ENCODE measurements around the gene CEP164.

Gene CEP164

DNA sequence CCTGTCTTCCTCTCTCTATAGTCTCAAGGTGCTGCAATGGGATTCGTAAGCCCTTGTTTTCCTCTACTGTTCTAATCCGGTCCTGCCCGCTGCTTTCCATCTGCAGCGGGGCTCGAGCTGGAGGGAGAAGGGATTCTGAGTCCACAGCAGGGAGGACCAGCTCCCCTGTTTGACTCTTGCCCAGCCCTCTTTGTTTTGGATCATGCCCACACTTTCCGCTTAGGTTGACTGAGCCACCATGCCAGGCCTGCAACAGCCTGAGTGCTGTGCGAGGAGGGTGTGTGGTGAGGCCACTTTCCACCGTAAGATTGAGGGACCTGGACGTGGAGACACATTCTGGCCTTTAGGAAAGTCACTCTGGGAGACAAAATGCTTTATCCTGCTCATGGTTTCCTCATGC is 58.3 kb downstream of the CEP164 start:
- DNase-seq (ENCODE audit: low spot score), result no peak
- in situ Hi-C loops (cut with MboI; ENCODE audit: low sequenced_read_pairs, unreplicated experiment), result no loop called here
- TF ChIP-seq, protein P1, sequence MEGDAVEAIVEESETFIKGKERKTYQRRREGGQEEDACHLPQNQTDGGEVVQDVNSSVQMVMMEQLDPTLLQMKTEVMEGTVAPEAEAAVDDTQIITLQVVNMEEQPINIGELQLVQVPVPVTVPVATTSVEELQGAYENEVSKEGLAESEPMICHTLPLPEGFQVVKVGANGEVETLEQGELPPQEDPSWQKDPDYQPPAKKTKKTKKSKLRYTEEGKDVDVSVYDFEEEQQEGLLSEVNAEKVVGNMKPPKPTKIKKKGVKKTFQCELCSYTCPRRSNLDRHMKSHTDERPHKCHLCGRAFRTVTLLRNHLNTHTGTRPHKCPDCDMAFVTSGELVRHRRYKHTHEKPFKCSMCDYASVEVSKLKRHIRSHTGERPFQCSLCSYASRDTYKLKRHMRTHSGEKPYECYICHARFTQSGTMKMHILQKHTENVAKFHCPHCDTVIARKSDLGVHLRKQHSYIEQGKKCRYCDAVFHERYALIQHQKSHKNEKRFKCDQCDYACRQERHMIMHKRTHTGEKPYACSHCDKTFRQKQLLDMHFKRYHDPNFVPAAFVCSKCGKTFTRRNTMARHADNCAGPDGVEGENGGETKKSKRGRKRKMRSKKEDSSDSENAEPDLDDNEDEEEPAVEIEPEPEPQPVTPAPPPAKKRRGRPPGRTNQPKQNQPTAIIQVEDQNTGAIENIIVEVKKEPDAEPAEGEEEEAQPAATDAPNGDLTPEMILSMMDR (IDR thresholded peaks at IDR 0.05; ENCODE audit: borderline replicate concordance, control extremely low read depth, extremely low read depth, insufficient read depth, missing control alignments), result no peak

DNA sequence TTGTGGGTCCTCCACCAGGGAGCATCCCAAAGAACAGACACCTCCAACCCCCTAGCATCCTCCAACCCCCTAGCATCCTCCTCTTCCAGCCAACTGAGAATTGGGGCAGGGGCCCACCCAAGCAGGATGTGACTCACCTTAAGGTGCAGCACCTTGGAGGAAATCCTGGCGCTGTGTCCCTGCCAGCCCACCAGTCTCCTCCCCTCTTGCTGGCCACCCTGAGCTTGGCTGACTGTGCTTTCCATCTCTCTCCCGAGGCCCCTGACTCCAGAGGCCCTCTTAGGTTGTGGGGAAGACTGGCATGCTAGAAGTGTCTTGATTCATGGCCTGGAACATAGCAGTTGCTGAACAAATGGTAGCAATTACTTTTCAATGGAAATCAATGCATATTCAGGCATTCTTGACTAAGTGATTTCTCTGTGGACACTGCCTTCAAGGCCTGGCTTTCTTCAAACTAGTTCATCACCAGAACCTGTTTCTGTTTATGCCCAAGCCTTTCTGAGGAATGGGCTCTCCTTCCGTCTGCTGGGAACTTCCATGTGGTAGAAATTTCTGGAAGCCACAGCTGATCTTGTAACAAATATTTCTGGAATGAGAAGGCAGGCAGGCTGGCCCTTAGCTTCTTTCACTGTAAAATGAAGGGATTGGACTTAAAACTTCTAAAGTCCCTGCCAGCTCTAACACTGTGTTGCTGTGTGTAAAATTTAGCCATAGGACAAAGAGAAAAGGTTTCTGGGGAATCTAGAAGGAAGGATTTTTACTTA is 60.5 kb downstream of the CEP164 start:
- DNase-seq (ENCODE audit: low spot score), result no peak
- TF ChIP-seq, protein P1 (IDR thresholded peaks at IDR 0.05; ENCODE audit: borderline replicate concordance, control extremely low read depth, extremely low read depth, insufficient read depth, missing control alignments), result no peak
- in situ Hi-C loops (cut with MboI; ENCODE audit: low sequenced_read_pairs, unreplicated experiment), result no loop called here

DNA sequence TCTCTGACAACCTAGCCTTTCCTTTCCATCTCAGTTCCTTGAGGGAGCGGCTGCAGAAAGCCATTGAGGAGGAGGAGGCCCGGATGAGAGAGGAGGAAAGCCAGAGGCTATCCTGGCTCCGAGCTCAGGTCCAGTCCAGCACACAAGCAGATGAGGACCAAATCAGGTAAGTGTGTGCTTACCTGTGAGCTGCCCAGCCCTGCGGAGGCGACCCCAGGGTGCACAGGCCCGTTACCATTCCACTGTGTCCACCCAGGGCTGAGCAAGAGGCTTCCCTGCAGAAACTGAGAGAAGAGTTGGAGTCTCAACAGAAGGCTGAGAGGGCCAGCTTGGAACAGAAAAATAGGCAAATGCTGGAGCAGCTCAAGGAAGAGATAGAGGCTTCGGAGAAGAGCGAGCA is 63.1 kb downstream of the CEP164 start:
- in situ Hi-C loops (cut with MboI; ENCODE audit: low sequenced_read_pairs, unreplicated experiment), result no loop called here
- no peak for DNase-seq (ENCODE audit: low spot score)
- TF ChIP-seq, protein P1 (IDR thresholded peaks at IDR 0.05; ENCODE audit: borderline replicate concordance, control extremely low read depth, extremely low read depth, insufficient read depth, missing control alignments), result no peak

DNA sequence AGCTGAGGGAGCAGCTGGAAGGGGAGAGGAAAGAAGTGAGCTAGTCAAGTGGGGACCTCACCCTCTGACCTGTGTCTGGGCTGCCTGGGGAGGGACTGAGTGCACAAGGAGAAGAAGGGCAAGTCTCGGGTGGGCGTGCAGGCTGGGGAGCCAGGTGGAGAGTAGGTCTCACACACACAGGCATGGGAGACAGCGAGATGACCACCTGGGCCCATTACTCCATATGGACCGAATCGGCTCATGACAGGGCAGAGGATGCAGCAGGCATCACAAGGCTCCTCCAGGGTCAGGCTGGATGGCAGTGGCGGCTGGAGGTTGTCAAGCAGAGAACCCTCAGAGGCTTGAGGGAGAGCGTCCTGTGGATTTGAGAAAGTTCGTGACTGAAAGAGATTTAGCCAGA is 63.5 kb downstream of the CEP164 start:
- in situ Hi-C loops (cut with MboI; ENCODE audit: low sequenced_read_pairs, unreplicated experiment), result no loop called here
- TF ChIP-seq, protein P1 (IDR thresholded peaks at IDR 0.05; ENCODE audit: borderline replicate concordance, control extremely low read depth, extremely low read depth, insufficient read depth, missing control alignments), result no peak
- no peak for DNase-seq (ENCODE audit: low spot score)

DNA sequence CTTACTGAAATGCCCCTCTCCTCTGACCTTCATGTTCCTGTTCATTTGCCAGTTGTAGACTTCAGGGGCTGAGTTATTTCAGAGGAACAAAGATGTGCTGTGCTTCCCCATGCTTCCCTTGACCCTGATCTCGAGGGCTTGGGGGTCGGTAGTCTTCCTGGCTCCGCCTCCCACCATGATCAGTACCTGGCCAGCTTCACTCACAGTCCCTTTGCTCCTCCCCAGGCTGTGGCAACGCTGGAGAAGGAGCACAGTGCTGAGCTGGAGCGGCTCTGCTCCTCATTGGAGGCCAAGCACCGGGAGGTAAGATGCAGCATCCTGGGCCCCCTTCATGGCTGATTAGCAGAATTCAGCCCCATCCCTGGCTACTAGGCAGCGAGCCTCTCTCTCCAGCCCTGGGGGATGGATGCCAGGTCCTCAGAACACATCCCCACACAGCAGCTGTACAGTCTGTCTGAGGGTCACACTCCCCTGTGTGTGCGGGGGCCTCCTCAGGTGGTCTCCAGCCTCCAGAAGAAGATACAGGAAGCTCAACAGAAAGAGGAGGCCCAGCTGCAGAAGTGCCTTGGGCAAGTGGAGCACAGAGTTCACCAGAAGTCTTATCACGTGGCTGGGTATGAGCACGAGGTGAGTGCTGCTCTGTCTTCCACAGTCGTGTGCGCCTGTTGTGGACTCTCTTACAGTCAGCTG is 64.5 kb downstream of the CEP164 start:
- in situ Hi-C loops (cut with MboI; ENCODE audit: low sequenced_read_pairs, unreplicated experiment), result no loop called here
- TF ChIP-seq, protein P1 (IDR thresholded peaks at IDR 0.05; ENCODE audit: borderline replicate concordance, control extremely low read depth, extremely low read depth, insufficient read depth, missing control alignments), result no peak
- no peak for DNase-seq (ENCODE audit: low spot score)

DNA sequence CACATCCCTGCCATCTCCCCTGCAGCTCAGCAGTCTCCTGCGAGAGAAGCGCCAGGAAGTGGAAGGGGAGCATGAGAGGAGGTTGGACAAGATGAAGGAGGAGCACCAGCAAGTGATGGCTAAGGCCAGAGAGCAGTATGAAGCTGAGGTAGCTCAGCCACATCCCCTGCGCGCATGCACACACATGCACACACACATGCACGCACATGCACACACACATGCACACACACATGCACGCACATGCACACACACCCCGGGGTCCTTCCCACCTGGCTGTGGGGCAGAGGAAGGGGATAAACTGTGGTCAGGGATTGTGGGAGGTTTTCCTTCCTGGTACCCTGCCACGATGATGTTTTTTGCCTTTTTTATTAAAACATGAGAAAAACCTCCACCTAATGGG is 65.3 kb downstream of the CEP164 start:
- DNase-seq (ENCODE audit: low spot score), result no peak
- in situ Hi-C loops (cut with MboI; ENCODE audit: low sequenced_read_pairs, unreplicated experiment), result no loop called here
- TF ChIP-seq, protein P1 (IDR thresholded peaks at IDR 0.05; ENCODE audit: borderline replicate concordance, control extremely low read depth, extremely low read depth, insufficient read depth, missing control alignments), result no peak
